Stimulated activated naive B cell treated with anti-CD40 and anti-IgM and Interleukin-4, amounts not matched to agents 10 μg/mL and 1 μg/mL and 100 μg/mL, for 72 hours (primary cell): Measurements from ENCODE around the gene PCSK6.
"Not testable (repeated sequence)": the region's sequence is repeated elsewhere in the genome, so short reads cannot be mapped to it uniquely, and the experiment has no call there.

Experiments used
- ATAC-seq, 2 donors: fragments of 150-1000 bp; cut with Tn5 transposase; replicated peaks; 2 replicates each; pipeline ENCODE4 v1.10.0; 2021; ENCODE audit warnings: moderate library complexity in 1 of 2
- DNase-seq: peaks from one replicate; pipeline ENCODE4 v3.0.0; 2021
- H3K27ac Mint-ChIP-seq: one replicate; pipeline ENCODE4 v1.8.0; 2022; ENCODE audit warnings: mild to moderate bottlenecking, mixed read lengths
- H3K27me3 Mint-ChIP-seq, 2 donors: one replicate each; pipeline ENCODE4 v1.8.0; 2022; ENCODE audit warnings: mixed read lengths in 2 of 2
- H3K36me3 Mint-ChIP-seq, 2 donors: one replicate each; pipeline ENCODE4 v1.8.0; 2022; ENCODE audit warnings: mixed read lengths in 2 of 2, mild to moderate bottlenecking in 1 of 2
- H3K4me1 Mint-ChIP-seq, 2 donors: one replicate each; pipeline ENCODE4 v1.8.0; 2022; ENCODE audit warnings: mixed read lengths in 2 of 2, mild to moderate bottlenecking in 1 of 2
- H3K4me3 Mint-ChIP-seq, 2 donors: one replicate each; pipeline ENCODE4 v1.8.0; 2022; ENCODE audit warnings: mild to moderate bottlenecking in 2 of 2, mixed read lengths in 2 of 2, moderate library complexity in 1 of 2
- H3K9me3 Mint-ChIP-seq, 2 donors: one replicate each; pipeline ENCODE4 v1.8.0; 2022; ENCODE audit warnings: mixed read lengths in 2 of 2, mild to moderate bottlenecking in 1 of 2

The PCSK6 gene

GRCh38 chr15:101375006-101375405 lies 114.5 kb downstream of the PCSK6 start:
- peaks cover 11 to 23% of the 10 kb centered on the region in 2 donors for H3K27me3 Mint-ChIP-seq
- H3K4me3 Mint-ChIP-seq, H3K36me3 Mint-ChIP-seq, H3K27ac Mint-ChIP-seq, H3K9me3 Mint-ChIP-seq, ATAC-seq, DNase-seq: not testable (repeated sequence)
- peaks cover 6 to 22% of the 10 kb centered on the region in 2 donors for H3K4me1 Mint-ChIP-seq

- DNase-seq (no peak), ATAC-seq (no peak)
- peaks cover 6 to 22% of the 10 kb centered on the region in 2 donors for H3K4me1 Mint-ChIP-seq
- H3K27me3 Mint-ChIP-seq: peaks cover 11 to 18% of the 10 kb centered on the region in 2 donors
- no peak overlapping the region for H3K4me3 Mint-ChIP-seq
- H3K27ac Mint-ChIP-seq: no peak overlapping the region
- H3K36me3 Mint-ChIP-seq: no peaks in the 10 kb centered on the region
- no peaks in the 10 kb centered on the region for H3K9me3 Mint-ChIP-seq
Measured at GRCh38 chr15:101374326-101374725, 115.2 kb downstream of the PCSK6 start.

GRCh38 chr15:101373577-101373976 lies 115.9 kb downstream of the PCSK6 start:
- no peak overlapping the region for H3K4me3 Mint-ChIP-seq

GRCh38 chr15:101372960-101373525 lies 116.5 kb downstream of the PCSK6 start:
- DNase-seq (no peak), ATAC-seq (peak in 1 of 2 donors; percentile 49)
- Mint-ChIP-seq H3K4me3 (no peak overlapping the region), H3K27me3 (peaks cover 11 to 17% of the 10 kb centered on the region in 2 donors), H3K9me3 (no peaks in the 10 kb centered on the region), H3K4me1 (peaks cover 6 to 22% of the 10 kb centered on the region in 2 donors), H3K27ac (peak overlapping the region; percentile 69), H3K36me3 (no peaks in the 10 kb centered on the region)

More at GRCh38 chr15:101373577-101373976, 115.9 kb downstream of the PCSK6 start:
- no peaks in the 10 kb centered on the region for H3K9me3 Mint-ChIP-seq
- no peaks in the 10 kb centered on the region for H3K36me3 Mint-ChIP-seq
- no peak for DNase-seq
- H3K27me3 Mint-ChIP-seq: peaks cover 11 to 17% of the 10 kb centered on the region in 2 donors
- ATAC-seq: peak in 1 of 2 donors; percentile 45
- no peak overlapping the region for H3K27ac Mint-ChIP-seq
- H3K4me1 Mint-ChIP-seq: peaks cover 6 to 22% of the 10 kb centered on the region in 2 donors

GRCh38 chr15:101372149-101372577 lies 117.3 kb downstream of the PCSK6 start:
- Mint-ChIP-seq H3K4me1 (peaks cover 6 to 22% of the 10 kb centered on the region in 2 donors), H3K36me3 (no peaks in the 10 kb centered on the region), H3K9me3 (no peaks in the 10 kb centered on the region), H3K27ac (no peak overlapping the region), H3K4me3 (no peak overlapping the region), H3K27me3 (peaks cover 11 to 17% of the 10 kb centered on the region in 2 donors)
- ATAC-seq: no peak
- no peak for DNase-seq

- DNase-seq (no peak), ATAC-seq (no peak)
- Mint-ChIP-seq H3K27ac (no peak overlapping the region), H3K4me3 (no peak overlapping the region), H3K4me1 (peaks cover 6 to 22% of the 10 kb centered on the region in 2 donors), H3K9me3 (no peaks in the 10 kb centered on the region), H3K27me3 (peaks cover 11 to 17% of the 10 kb centered on the region in 2 donors), H3K36me3 (no peaks in the 10 kb centered on the region)
Measured at GRCh38 chr15:101371519-101371918, 118.0 kb downstream of the PCSK6 start.

GRCh38 chr15:101371081-101371480 lies 118.4 kb downstream of the PCSK6 start:
- Mint-ChIP-seq H3K9me3 (no peaks in the 10 kb centered on the region), H3K27ac (no peak overlapping the region), H3K4me3 (no peak overlapping the region), H3K4me1 (peaks cover 6 to 22% of the 10 kb centered on the region in 2 donors), H3K27me3 (peaks cover 11 to 17% of the 10 kb centered on the region in 2 donors), H3K36me3 (no peaks in the 10 kb centered on the region)
- DNase-seq: no peak
- no peak for ATAC-seq

- ATAC-seq (no peak), DNase-seq (no peak)
- no peak overlapping the region for H3K27ac Mint-ChIP-seq
- H3K27me3 Mint-ChIP-seq: peaks cover 11 to 20% of the 10 kb centered on the region in 2 donors
- peaks cover 6 to 22% of the 10 kb centered on the region in 2 donors for H3K4me1 Mint-ChIP-seq
- no peaks in the 10 kb centered on the region for H3K36me3 Mint-ChIP-seq
- H3K9me3 Mint-ChIP-seq: no peaks in the 10 kb centered on the region
- no peak overlapping the region for H3K4me3 Mint-ChIP-seq
Measured at GRCh38 chr15:101370330-101371024, 119.0 kb downstream of the PCSK6 start.

- ATAC-seq: no peak
- H3K27me3 Mint-ChIP-seq: peaks cover 11 to 22% of the 10 kb centered on the region in 2 donors
- no peak overlapping the region for H3K27ac Mint-ChIP-seq
- peaks cover 6 to 22% of the 10 kb centered on the region in 2 donors for H3K4me1 Mint-ChIP-seq
- H3K9me3 Mint-ChIP-seq: peaks cover 0 to 2% of the 10 kb centered on the region in 2 donors
- DNase-seq: no peak
- H3K36me3 Mint-ChIP-seq: no peaks in the 10 kb centered on the region
- H3K4me3 Mint-ChIP-seq: no peak overlapping the region
Measured at GRCh38 chr15:101369676-101370075, 119.8 kb downstream of the PCSK6 start.

GRCh38 chr15:101368861-101369642 lies 120.5 kb downstream of the PCSK6 start:
- no peak for DNase-seq
- peaks cover 6 to 18% of the 10 kb centered on the region in 2 donors for H3K4me1 Mint-ChIP-seq
- peaks cover 0 to 5% of the 10 kb centered on the region in 2 donors for H3K9me3 Mint-ChIP-seq
- no peaks in the 10 kb centered on the region for H3K36me3 Mint-ChIP-seq
- H3K4me3 Mint-ChIP-seq: no peak overlapping the region
- ATAC-seq: no peak
- no peak overlapping the region for H3K27ac Mint-ChIP-seq
- peaks cover 11 to 18% of the 10 kb centered on the region in 2 donors for H3K27me3 Mint-ChIP-seq

- Mint-ChIP-seq H3K36me3 (no peaks in the 10 kb centered on the region), H3K27me3 (peaks cover 11 to 14% of the 10 kb centered on the region in 2 donors), H3K4me3 (no peak overlapping the region), H3K9me3 (peaks cover 0 to 5% of the 10 kb centered on the region in 2 donors), H3K27ac (no peak overlapping the region), H3K4me1 (peaks cover 5 to 10% of the 10 kb centered on the region in 2 donors)
- DNase-seq (no peak), ATAC-seq (no peak)
Measured at GRCh38 chr15:101368086-101368780, 121.3 kb downstream of the PCSK6 start.

GRCh38 chr15:101366853-101367252 lies 122.7 kb downstream of the PCSK6 start:
- Mint-ChIP-seq H3K27me3 (peaks cover 13 to 15% of the 10 kb centered on the region in 2 donors), H3K4me3 (no peak overlapping the region), H3K27ac (no peak overlapping the region), H3K36me3 (no peaks in the 10 kb centered on the region), H3K9me3 (peaks cover 0 to 5% of the 10 kb centered on the region in 2 donors), H3K4me1 (no peaks in the 10 kb centered on the region)
- DNase-seq (no peak), ATAC-seq (no peak)

- no peak for ATAC-seq
- Mint-ChIP-seq H3K4me1 (no peaks in the 10 kb centered on the region), H3K27me3 (peaks cover 16 to 23% of the 10 kb centered on the region in 2 donors), H3K4me3 (no peak overlapping the region), H3K27ac (no peak overlapping the region), H3K9me3 (peaks cover 0 to 5% of the 10 kb centered on the region in 2 donors), H3K36me3 (no peaks in the 10 kb centered on the region)
- DNase-seq: no peak
Measured at GRCh38 chr15:101362986-101363566, 126.4 kb downstream of the PCSK6 start.
